HG03045 (cell line): ENCODE data around the gene SMC3.
A peak's percentile ranks its signal among the peaks of the same experiment; 100 is the strongest.
"Not testable (repeated sequence)": the region's sequence is repeated elsewhere in the genome, so short reads cannot be mapped to it uniquely, and the experiment has no call there.

Experiments
- ATAC-seq: cut with Tn5 transposase; IDR thresholded peaks from one replicate; pipeline ENCODE4 v1.9.1; 2021; ENCODE audit warnings: mild to moderate bottlenecking, moderate library complexity; ENCODE audit not compliant: unreplicated experiment

SMC3 gene

GRCh38 chr10:110567201-110568054 is at the start of gene SMC3:
Gene SMC3, plus strand, starts transcription at chr10:110567695. Its CDS starts 122 bp downstream, at chr10:110567817.
- ATAC-seq = peak; percentile 89

GRCh38 chr10:110522365-110522988 is 45.0 kb upstream of the SMC3 start:
- ATAC-seq = no peak

GRCh38 chr10:110523736-110524135 is 43.8 kb upstream of the SMC3 start:
- no peak for ATAC-seq

GRCh38 chr10:110524179-110524858 is 43.2 kb upstream of the SMC3 start:
- ATAC-seq = no peak

- ATAC-seq = no peak
These were observed 42.6 kb upstream of the SMC3 start for GRCh38 chr10:110524859-110525232.

- no peak for ATAC-seq
These were observed 41.9 kb upstream of the SMC3 start for GRCh38 chr10:110525349-110526260.

GRCh38 chr10:110527731-110528171 is 39.7 kb upstream of the SMC3 start:
- ATAC-seq = no peak

- peak; percentile 10 for ATAC-seq
These were observed 39.1 kb upstream of the SMC3 start for GRCh38 chr10:110528224-110528996.

- peak; percentile 81 for ATAC-seq
These were observed 38.4 kb upstream of the SMC3 start for GRCh38 chr10:110528997-110529524.

- no peak for ATAC-seq
These were observed 37.9 kb upstream of the SMC3 start for GRCh38 chr10:110529596-110530011.

GRCh38 chr10:110530131-110530831 is 37.2 kb upstream of the SMC3 start:
- no peak for ATAC-seq

GRCh38 chr10:110531687-110532086 is 35.8 kb upstream of the SMC3 start:
- ATAC-seq = no peak

GRCh38 chr10:110532628-110533027 is 34.9 kb upstream of the SMC3 start:
- ATAC-seq = not testable (repeated sequence)

GRCh38 chr10:110533149-110533548 is 34.3 kb upstream of the SMC3 start:
- no peak for ATAC-seq

GRCh38 chr10:110534571-110534970 is 32.9 kb upstream of the SMC3 start:
- ATAC-seq = no peak

- ATAC-seq = peak; percentile 91
These were observed 31.3 kb upstream of the SMC3 start for GRCh38 chr10:110535958-110536891.

- ATAC-seq = no peak
These were observed 28.4 kb upstream of the SMC3 start for GRCh38 chr10:110539091-110539490.

- ATAC-seq = no peak
These were observed 27.5 kb upstream of the SMC3 start for GRCh38 chr10:110540031-110540430.
